Breast epithelium (tissue), 4 donors: Measurements from ENCODE around the gene CCDC85A. TPM values are rescaled to one million over a fixed set of nuclear protein-coding genes. Genes with fewer than 3 reads are reported as not detected.

Source experiments
- DNase-seq, 2 donors: peaks; one replicate each; pipeline ENCODE4 v3.0.0-alpha.2; 2019; ENCODE audit warnings: low spot score in 2 of 2
- H3K27ac ChIP-seq, 2 donors: fragments of 200-600 bp; sonication (generic) in 1 of 2; one replicate each; pipeline ENCODE4 v1.5.1; 2016 to 2019; ENCODE audit warnings: mild to moderate bottlenecking in 1 of 2
- H3K27me3 ChIP-seq, 2 donors: fragments of 200-600 bp; sonication (generic) in 1 of 2; one replicate each; pipeline versions ENCODE4 v1.5.1 to v1.6.0; 2017 to 2019; ENCODE audit warnings: control low read depth in 1 of 2, mild to moderate bottlenecking in 1 of 2
- H3K36me3 ChIP-seq: fragments of 200-600 bp; one replicate; pipeline ENCODE4 v1.5.1; 2019
- H3K4me1 ChIP-seq, 2 donors: fragments of 200-600 bp; sonication (generic); one replicate each; pipeline ENCODE4 v1.5.1; 2016 to 2019; ENCODE audit warnings: control low read depth in 1 of 2
- H3K4me3 ChIP-seq, 3 donors: fragments of 200-600 bp; sonication (generic); 1 replicate in 2 of 3; 2 replicates in 1 of 3; pipeline ENCODE4 v1.5.1; 2016 to 2019; ENCODE audit warnings: mild to moderate bottlenecking in 3 of 3, moderate library complexity in 2 of 3
- H3K9me3 ChIP-seq, 2 donors: fragments of 200-600 bp; sonication (generic) in 1 of 2; one replicate each; pipeline ENCODE4 v1.5.1; 2016 to 2019; ENCODE audit warnings: control low read depth in 1 of 2
- POLR2A ChIP-seq: fragments of 450-650 bp; IDR thresholded peaks from one replicate; pipeline ENCODE4 v1.6.1; 2016; ENCODE audit warnings: antibody characterized with exemption, mild to moderate bottlenecking, moderate library complexity
- POLR2AphosphoS5 ChIP-seq, 3 donors: sonication (generic); formaldehyde crosslinking; IDR thresholded peaks; one replicate each; pipeline ENCODE4 v1.6.1; 2017; ENCODE audit warnings: antibody characterized with exemption in 3 of 3
- intact Hi-C: fragments of 100-400 bp; cut with DNase I; formaldehyde crosslinking; loops from one replicate; pipeline ENCODE4 v1.15.1; 2023; ENCODE audit warnings: low total_unique reads
- total RNA-seq, 3 donors: library from RNA; depleted of rRNA; stranded (reverse); fragments of >200 nt; gene quantifications; one replicate each; pipeline ENCODE4 v1.1.0, GENCODE V29; 2016
- TF ChIP-seq, protein P1 (sequence below), 3 donors: fragments of 450-650 bp; IDR thresholded peaks; one replicate each; pipeline ENCODE4 v1.5.1; 2016 to 2017; ENCODE audit warnings: antibody characterized with exemption in 3 of 3, mild to moderate bottlenecking in 3 of 3, moderate library complexity in 3 of 3

Gene CCDC85A
- total RNA-seq, 3 donors from 2014 or later, result 3.1 to 11.5 (median 7.5) TPM

GRCh38 chr2:56170504-56170903 lies 13.3 kb upstream of the CCDC85A start:
- no peak overlapping the region for H3K4me3 ChIP-seq
- H3K27me3 ChIP-seq, result no peaks in the 10 kb centered on the region
- DNase-seq, result no peak
- TF ChIP-seq POLR2A (no peak), POLR2AphosphoS5 (IDR thresholded peaks at IDR 0.05) (no peak)
- TF ChIP-seq, protein P1, sequence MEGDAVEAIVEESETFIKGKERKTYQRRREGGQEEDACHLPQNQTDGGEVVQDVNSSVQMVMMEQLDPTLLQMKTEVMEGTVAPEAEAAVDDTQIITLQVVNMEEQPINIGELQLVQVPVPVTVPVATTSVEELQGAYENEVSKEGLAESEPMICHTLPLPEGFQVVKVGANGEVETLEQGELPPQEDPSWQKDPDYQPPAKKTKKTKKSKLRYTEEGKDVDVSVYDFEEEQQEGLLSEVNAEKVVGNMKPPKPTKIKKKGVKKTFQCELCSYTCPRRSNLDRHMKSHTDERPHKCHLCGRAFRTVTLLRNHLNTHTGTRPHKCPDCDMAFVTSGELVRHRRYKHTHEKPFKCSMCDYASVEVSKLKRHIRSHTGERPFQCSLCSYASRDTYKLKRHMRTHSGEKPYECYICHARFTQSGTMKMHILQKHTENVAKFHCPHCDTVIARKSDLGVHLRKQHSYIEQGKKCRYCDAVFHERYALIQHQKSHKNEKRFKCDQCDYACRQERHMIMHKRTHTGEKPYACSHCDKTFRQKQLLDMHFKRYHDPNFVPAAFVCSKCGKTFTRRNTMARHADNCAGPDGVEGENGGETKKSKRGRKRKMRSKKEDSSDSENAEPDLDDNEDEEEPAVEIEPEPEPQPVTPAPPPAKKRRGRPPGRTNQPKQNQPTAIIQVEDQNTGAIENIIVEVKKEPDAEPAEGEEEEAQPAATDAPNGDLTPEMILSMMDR (IDR thresholded peaks at IDR 0.05), result no peak
- intact Hi-C loops, result no loop called here
- no peak overlapping the region for H3K27ac ChIP-seq
- no peaks in the 10 kb centered on the region for H3K9me3 ChIP-seq
- H3K4me1 ChIP-seq, result no peaks in the 10 kb centered on the region
- H3K36me3 ChIP-seq, result no peaks in the 10 kb centered on the region

- intact Hi-C loops, result no loop called here
- no peak for DNase-seq
- no peaks in the 10 kb centered on the region for H3K4me1 ChIP-seq
- no peaks in the 10 kb centered on the region for H3K27me3 ChIP-seq
- no peak overlapping the region for H3K4me3 ChIP-seq
- no peaks in the 10 kb centered on the region for H3K9me3 ChIP-seq
- no peak for TF ChIP-seq POLR2AphosphoS5 (IDR thresholded peaks at IDR 0.05)
- TF ChIP-seq, protein P1 (IDR thresholded peaks at IDR 0.05), result no peak
- TF ChIP-seq POLR2A, result no peak
- no peak overlapping the region for H3K27ac ChIP-seq
- no peaks in the 10 kb centered on the region for H3K36me3 ChIP-seq
Measured at GRCh38 chr2:56170988-56171387, 12.8 kb upstream of the CCDC85A start.

GRCh38 chr2:56175779-56176178 lies 8.0 kb upstream of the CCDC85A start:
- Histone ChIP-seq H3K36me3 (no peaks in the 10 kb centered on the region), H3K4me1 (no peaks in the 10 kb centered on the region), H3K27me3 (no peaks in the 10 kb centered on the region), H3K4me3 (no peak overlapping the region), H3K9me3 (no peaks in the 10 kb centered on the region), H3K27ac (no peak overlapping the region)
- no peak for TF ChIP-seq POLR2AphosphoS5 (IDR thresholded peaks at IDR 0.05)
- no peak for TF ChIP-seq POLR2A
- TF ChIP-seq, protein P1 (IDR thresholded peaks at IDR 0.05), result no peak
- intact Hi-C loops, result no loop called here
- no peak for DNase-seq

- H3K36me3 ChIP-seq, result no peaks in the 10 kb centered on the region
- H3K27ac ChIP-seq, result no peak overlapping the region
- H3K4me1 ChIP-seq, result no peaks in the 10 kb centered on the region
- no peak overlapping the region for H3K4me3 ChIP-seq
- no peak for DNase-seq
- no peaks in the 10 kb centered on the region for H3K27me3 ChIP-seq
- no peaks in the 10 kb centered on the region for H3K9me3 ChIP-seq
- no peak for TF ChIP-seq POLR2A
- TF ChIP-seq POLR2AphosphoS5 (IDR thresholded peaks at IDR 0.05), result no peak
- TF ChIP-seq, protein P1 (IDR thresholded peaks at IDR 0.05), result no peak
- intact Hi-C loops, result no loop called here
Measured at GRCh38 chr2:56177420-56178220, 6.2 kb upstream of the CCDC85A start.

DNA sequence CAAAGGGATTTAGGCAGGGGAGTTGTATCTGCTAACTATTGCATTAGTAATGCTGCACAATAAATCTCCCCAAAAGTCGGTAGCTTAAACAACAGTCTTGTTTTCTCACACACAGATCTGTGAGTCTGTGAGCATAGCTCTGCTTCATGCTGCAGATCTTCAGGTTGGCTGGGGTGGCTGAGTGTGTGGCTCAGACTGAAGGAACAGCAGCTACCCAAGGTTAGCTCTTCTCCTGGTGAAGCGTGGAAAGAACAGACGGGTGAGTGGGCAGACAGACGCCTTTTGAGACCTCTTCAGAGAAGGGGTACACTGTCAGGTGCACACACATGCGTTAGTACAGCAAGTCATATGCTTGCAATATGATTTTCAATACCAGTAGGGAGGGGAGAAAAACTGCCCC lies 3.9 kb upstream of the CCDC85A start:
- no peaks in the 10 kb centered on the region for H3K4me1 ChIP-seq
- no peak for DNase-seq
- intact Hi-C loops, result loop anchor here (10.0 kb wide), 1 partner anchor 1335 kb away; no protein-coding TSS in a partner anchor

More for the DNA sequence above, 3.9 kb upstream of the CCDC85A start:
- Histone ChIP-seq H3K36me3 (no peaks in the 10 kb centered on the region), H3K4me3 (no peak overlapping the region), H3K9me3 (no peaks in the 10 kb centered on the region), H3K27me3 (no peaks in the 10 kb centered on the region), H3K27ac (no peak overlapping the region)
- TF ChIP-seq POLR2A, result no peak
- TF ChIP-seq, protein P1 (IDR thresholded peaks at IDR 0.05), result no peak
